IPS-11a (cell line): ENCODE results near the gene ZNF335.
"Not testable (repeated sequence)": the region's sequence is repeated elsewhere in the genome, so short reads cannot be mapped to it uniquely, and the experiment has no call there.

Experiments
- H3K4me3 ChIP-seq: one replicate; pipeline ENCODE4 v1.5.1; 2013; ENCODE audit warnings: low read depth, low read length, control low read depth

The ZNF335 gene

GRCh38 chr20:46004187-46004586, 32.2 kb upstream of the ZNF335 start:
- no peak overlapping the region for H3K4me3 ChIP-seq

- no peak overlapping the region for H3K4me3 ChIP-seq
Observed at GRCh38 chr20:46002008-46002407, 30.0 kb upstream of the ZNF335 start.

GRCh38 chr20:46001498-46001897, 29.5 kb upstream of the ZNF335 start:
- no peak overlapping the region for H3K4me3 ChIP-seq

DNA sequence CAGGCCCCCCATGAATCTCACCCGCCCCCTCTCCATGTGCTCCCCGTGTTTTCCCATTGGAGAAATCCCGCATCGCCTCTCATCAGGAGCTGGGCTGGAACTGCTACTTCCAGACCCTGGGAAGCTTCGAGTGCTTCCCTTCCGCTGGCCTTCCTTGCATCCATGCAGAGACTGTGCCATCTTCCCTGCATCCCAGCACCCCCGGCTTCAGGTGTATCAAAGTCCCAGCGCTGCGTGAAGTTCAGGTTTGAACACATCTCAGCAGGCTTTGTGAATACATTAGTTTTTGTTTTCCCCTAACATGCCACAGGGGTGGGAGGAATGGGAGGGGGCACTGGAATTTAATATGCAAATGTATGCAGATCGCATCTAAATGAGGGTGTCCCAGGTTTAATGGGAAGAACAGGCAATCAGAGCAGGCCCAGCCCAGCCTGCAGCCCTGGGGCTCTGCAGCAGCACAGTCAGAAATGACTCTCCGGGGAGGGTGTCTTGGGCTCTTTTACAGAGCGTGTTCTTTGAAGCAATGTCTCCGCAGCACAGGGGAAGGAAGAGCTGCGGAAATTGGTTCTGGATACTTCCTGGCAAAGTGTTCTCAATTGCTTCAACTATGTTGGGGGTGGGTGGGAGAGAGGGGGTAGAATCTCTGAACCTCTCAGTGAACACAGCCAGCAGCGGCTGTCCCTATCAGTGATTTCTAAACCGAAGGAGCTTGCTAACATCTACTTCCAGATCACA, 28.4 kb upstream of the ZNF335 start:
- H3K4me3 ChIP-seq, result no peak overlapping the region

DNA sequence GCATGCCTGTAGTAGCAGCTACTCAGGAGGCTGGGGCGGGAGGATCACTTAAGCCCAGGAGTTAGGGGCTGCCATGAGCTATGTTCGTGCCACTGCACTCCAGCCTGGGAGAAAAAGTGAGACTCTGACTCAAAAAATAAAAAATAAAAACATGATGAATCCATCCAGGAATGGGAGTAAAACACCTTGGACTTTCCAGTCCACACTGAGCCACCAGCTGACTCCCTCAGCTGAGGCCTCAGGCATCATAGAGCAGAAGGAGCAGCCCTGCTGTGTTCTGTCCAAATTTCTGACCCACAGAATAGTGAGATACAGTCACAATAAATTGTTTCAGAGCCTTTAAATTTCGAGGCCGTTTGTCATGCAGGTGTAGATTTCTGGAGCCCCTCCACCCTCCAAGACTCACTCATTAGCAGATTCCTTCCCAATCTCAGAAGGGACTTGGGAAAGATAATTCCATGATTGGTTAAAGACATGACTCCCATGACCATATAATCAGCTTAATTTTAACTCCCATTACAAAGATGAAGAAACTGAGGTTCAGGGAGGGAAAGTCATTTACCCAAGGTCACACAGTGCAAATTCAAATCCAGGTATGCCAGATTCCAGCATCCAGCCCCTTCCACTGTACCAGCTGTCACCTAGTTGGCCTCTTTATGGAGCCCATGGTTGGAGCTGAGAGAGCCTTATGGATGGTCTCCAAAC, 27.7 kb upstream of the ZNF335 start:
- no peak overlapping the region for H3K4me3 ChIP-seq

GRCh38 chr20:45998761-45999160, 26.8 kb upstream of the ZNF335 start:
- H3K4me3 ChIP-seq, result no peak overlapping the region

DNA sequence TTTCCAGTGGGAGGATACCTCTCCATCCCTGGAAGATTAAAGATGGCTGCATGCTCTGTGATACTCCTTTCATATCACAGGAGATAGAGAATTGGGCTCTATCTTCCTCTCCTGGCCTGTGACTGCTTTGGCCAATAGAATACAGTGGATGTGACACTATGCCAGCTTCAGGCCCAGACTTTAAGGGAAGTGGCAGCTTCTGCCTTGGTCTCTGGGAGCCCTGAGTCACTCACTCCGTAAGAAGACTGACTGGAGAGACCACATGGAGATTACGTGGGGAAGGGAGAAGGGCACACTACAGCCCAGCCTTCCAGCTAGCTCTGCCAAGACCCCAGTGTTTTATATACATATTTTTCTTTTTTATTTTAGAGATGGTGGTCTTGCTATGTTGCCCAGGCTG, 26.3 kb upstream of the ZNF335 start:
- H3K4me3 ChIP-seq, result no peak overlapping the region

- H3K4me3 ChIP-seq, result no peak overlapping the region
Observed at GRCh38 chr20:45997187-45997586, 25.2 kb upstream of the ZNF335 start.

DNA sequence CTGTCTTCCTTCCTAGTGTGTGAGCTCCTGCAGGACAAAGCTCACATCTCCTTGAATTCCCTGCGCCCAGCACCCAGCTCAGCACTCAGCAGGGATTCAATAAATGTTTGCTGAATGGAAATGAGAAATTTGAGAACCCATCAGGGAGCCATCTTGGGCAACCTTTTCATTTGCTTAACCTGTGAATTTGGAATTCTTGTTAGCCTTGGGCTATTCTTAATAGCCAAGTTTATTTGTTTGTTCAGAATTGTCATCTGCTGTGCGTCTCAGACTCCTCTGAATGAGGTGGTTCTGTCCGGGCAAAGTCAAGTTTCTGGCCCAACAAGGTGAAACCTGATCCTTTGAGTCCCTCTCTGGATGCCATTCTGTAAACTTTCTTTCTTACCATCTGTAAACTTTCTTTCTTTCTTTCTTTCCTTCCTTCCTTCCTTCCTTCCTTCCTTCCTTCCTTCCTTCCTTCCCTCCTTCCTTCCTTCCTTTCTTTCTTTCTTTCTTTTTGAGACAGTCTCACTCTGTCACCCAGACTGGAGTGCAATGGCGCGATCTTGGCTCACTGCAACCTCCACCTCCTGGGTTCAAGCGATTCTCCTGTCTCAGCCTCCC, 23.6 kb upstream of the ZNF335 start:
- H3K4me3 ChIP-seq, result not testable (repeated sequence)

- H3K4me3 ChIP-seq, result no peak overlapping the region
Observed at GRCh38 chr20:45994761-45995493, 22.9 kb upstream of the ZNF335 start.

GRCh38 chr20:45993197-45993951, 21.4 kb upstream of the ZNF335 start:
- no peak overlapping the region for H3K4me3 ChIP-seq

GRCh38 chr20:45991616-45992015, 19.6 kb upstream of the ZNF335 start:
- H3K4me3 ChIP-seq, result no peak overlapping the region

DNA sequence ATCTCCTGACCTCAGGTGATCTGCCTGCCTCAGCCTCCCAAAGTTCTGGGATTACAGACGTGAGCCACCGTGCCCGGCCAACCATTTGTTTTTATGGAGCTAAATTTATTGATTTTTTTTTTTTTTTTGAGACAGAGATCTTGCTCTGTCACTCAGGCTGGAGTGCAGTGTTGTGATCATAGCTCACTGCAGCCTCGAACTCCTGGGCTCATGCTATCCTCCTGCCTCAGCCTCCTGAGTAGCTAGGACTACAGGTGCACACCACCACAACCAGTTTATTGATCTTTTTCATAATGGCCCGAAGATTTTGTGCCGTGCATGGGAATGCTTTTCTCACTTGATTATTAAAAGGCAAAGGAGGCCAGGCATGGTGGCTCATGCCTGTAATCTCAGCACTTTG, 16.8 kb upstream of the ZNF335 start:
- not testable (repeated sequence) for H3K4me3 ChIP-seq

- no peak overlapping the region for H3K4me3 ChIP-seq
Observed at GRCh38 chr20:45987108-45987780, 15.2 kb upstream of the ZNF335 start.

DNA sequence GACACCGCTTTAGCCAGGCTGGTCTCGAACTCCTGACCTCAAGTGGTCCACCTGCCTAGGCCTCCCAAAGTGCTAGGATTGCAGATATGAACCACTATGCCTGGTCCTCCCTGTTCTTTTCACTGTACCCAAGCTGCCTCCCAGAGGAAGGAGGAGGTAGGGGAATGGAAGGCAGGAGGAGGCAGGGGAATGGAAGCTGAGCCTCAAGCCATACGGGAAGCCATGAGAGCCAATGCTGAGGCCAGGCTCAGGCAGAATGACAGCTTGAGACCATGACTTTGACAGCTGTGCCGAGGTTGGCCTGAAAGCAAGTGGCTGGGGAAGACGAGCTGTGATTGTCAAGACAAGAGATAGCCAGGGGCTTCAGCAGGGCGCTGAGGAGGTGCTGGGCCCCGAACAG, 13.6 kb upstream of the ZNF335 start:
- H3K4me3 ChIP-seq, result no peak overlapping the region

DNA sequence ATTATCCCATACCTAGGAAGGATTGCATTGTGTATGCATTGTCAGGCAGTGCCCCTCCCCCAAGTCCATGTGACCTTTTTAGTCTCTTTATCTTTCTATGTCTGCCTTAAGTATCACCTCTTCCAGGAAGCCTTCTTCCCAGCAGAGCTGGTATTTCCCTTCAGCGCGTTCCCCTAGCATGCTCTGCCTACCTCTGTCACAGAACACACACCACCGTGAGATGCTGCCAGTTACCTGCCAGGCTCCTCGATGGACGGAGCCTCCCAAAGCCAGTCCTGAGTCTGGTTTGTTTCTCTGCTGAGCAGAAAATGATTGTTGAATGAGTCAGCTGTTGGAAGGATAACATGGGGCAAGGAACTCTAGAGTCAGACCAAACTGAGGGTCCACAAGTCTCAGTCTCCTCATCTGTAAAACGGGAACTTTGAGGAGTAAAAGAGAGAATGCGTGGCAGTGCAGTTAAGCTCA, 11.3 kb upstream of the ZNF335 start:
- H3K4me3 ChIP-seq, result no peak overlapping the region

DNA sequence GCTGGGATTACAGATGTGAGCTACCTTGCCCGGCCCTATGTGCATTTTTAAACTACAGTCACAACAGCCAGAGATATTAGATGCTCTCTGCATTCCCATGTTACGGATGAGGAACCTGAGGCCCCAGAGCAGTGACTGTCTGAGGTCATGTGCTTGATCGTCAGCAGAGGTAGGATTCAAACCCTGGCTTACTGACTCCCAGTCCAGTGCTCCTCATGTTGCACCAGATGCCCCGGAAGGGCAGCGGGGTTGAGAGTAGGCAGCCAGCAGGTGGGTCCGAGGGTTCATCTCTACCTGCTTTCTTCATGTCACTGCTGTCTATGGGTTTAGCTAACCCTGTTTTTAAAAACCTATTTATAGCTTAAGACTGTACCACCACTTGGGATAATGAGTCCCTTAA, 9.3 kb upstream of the ZNF335 start:
- no peak overlapping the region for H3K4me3 ChIP-seq

GRCh38 chr20:45976086-45976485, 4.1 kb upstream of the ZNF335 start:
- H3K4me3 ChIP-seq, result no peak overlapping the region

- no peak overlapping the region for H3K4me3 ChIP-seq
Observed at GRCh38 chr20:45975686-45976085, 3.7 kb upstream of the ZNF335 start.

- no peak overlapping the region for H3K4me3 ChIP-seq
Observed at GRCh38 chr20:45974896-45975565, 3.0 kb upstream of the ZNF335 start.
